DOHH2 (cell line): ENCODE results near the gene ANK2.

Experiments used
- CTCF ChIP-seq: fragments of 200-600 bp; sonication (generic); IDR thresholded peaks from one replicate; pipeline ENCODE4 v1.5.1; 2014; ENCODE audit warnings: antibody characterized with exemption, mild to moderate bottlenecking, low read depth, low read length; ENCODE audit not compliant: poor library complexity, severe bottlenecking
- EZH2phosphoT487 ChIP-seq: fragments of 200-600 bp; sonication (generic); IDR thresholded peaks from 2 replicates; pipeline ENCODE4 v1.6.1; 2017; ENCODE audit warnings: borderline replicate concordance, mild to moderate bottlenecking, antibody characterized with exemption, low read length, moderate library complexity, mixed read lengths

GRCh38 chr4:113065629-113066028, 16.2 kb downstream of the ANK2 start:
- TF ChIP-seq CTCF (no peak), EZH2phosphoT487 (no peak)
